PC-9 (cell line): ENCODE results near the gene CR2.

Source experiments
- EZH2 ChIP-seq: fragments of 200-600 bp; sonication (generic); IDR thresholded peaks from 2 replicates; pipeline ENCODE4 v1.8.0; 2017; ENCODE audit warnings: antibody characterized with exemption, low read depth
- TF ChIP-seq, protein P1 (sequence below): fragments of 200-600 bp; sonication (generic); conservative IDR thresholded peaks from 2 replicates; pipeline ENCODE4 v1.6.1; 2017; ENCODE audit warnings: mixed run types, antibody characterized with exemption, mild to moderate bottlenecking, moderate library complexity

GRCh38 chr1:207502726-207503125 is 48.6 kb downstream of the CR2 start:
- TF ChIP-seq, protein P1, sequence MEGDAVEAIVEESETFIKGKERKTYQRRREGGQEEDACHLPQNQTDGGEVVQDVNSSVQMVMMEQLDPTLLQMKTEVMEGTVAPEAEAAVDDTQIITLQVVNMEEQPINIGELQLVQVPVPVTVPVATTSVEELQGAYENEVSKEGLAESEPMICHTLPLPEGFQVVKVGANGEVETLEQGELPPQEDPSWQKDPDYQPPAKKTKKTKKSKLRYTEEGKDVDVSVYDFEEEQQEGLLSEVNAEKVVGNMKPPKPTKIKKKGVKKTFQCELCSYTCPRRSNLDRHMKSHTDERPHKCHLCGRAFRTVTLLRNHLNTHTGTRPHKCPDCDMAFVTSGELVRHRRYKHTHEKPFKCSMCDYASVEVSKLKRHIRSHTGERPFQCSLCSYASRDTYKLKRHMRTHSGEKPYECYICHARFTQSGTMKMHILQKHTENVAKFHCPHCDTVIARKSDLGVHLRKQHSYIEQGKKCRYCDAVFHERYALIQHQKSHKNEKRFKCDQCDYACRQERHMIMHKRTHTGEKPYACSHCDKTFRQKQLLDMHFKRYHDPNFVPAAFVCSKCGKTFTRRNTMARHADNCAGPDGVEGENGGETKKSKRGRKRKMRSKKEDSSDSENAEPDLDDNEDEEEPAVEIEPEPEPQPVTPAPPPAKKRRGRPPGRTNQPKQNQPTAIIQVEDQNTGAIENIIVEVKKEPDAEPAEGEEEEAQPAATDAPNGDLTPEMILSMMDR, result no peak
- TF ChIP-seq EZH2, result no peak
